Measurements from ENCODE around the gene DNM3. TPM values are rescaled to one million over a fixed set of nuclear protein-coding genes. Genes with fewer than 3 reads are reported as not detected.
A peak's percentile ranks its signal among the peaks of the same experiment; 100 is the strongest.

DNM3 gene
- total RNA-seq, 1 donor from 2014 or later = 1.1 TPM

DNA sequence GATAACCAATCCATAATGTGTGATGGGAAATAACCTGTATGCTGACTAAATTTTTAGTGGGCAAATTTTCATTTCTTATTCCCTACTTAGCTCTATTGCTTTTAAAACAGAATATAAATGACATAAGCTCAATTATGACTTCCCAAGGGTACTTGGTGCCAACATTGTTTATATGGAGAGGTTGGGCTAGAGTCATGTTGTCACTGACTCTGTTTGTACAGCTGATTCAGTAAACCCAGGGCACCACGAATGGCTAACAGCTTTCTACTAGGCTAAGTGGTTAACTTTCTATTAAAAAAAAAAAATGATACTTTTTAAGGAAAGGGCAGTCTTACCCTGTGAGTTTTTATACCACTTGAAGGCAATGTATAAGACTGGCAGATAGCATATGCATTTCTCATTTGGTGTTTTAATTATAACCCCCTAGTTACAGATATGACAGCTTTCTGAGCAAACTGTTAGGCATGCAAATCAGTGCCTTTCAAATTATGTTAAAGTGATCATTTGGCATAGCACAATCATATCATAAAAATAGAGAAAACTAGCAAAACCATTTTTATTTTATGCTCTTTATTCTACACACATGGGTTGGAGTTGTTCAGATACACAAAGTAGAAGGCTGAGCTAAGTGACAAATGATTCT, 147.1 kb downstream of the DNM3 start:
- Histone ChIP-seq H3K27ac (no peak overlapping the region), H4K20me1 (ENCODE audit: low read depth) (no peaks in the 10 kb centered on the region), H3K9ac (no peak overlapping the region), H3K4me2 (no peak overlapping the region), H3F3A (ENCODE audit: low read depth) (no peaks in the 10 kb centered on the region), H3K4me3 (no peak overlapping the region), H3K9me3 (ENCODE audit: low read depth) (no peaks in the 10 kb centered on the region), H2AFZ (replicated peaks) (no peak overlapping the region), H3K4me1 (peaks cover 6% of the 10 kb centered on the region), H3K27me3 (no peaks in the 10 kb centered on the region), H3K79me2 (ENCODE audit: low read depth) (no peaks in the 10 kb centered on the region), H3K36me3 (no peaks in the 10 kb centered on the region)
- H3K4me3 Mint-ChIP-seq = no peak overlapping the region
- H3K27me3 Mint-ChIP-seq (ENCODE audit: insufficient read depth, low read depth) = no peaks in the 10 kb centered on the region
- H3K4me1 Mint-ChIP-seq = peaks cover 7% of the 10 kb centered on the region
- H3K27ac Mint-ChIP-seq = no peak overlapping the region
- TF ChIP-seq, protein P1, sequence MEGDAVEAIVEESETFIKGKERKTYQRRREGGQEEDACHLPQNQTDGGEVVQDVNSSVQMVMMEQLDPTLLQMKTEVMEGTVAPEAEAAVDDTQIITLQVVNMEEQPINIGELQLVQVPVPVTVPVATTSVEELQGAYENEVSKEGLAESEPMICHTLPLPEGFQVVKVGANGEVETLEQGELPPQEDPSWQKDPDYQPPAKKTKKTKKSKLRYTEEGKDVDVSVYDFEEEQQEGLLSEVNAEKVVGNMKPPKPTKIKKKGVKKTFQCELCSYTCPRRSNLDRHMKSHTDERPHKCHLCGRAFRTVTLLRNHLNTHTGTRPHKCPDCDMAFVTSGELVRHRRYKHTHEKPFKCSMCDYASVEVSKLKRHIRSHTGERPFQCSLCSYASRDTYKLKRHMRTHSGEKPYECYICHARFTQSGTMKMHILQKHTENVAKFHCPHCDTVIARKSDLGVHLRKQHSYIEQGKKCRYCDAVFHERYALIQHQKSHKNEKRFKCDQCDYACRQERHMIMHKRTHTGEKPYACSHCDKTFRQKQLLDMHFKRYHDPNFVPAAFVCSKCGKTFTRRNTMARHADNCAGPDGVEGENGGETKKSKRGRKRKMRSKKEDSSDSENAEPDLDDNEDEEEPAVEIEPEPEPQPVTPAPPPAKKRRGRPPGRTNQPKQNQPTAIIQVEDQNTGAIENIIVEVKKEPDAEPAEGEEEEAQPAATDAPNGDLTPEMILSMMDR (IDR thresholded peaks at IDR 0.05) = no peak
- no peaks in the 10 kb centered on the region for H3K36me3 Mint-ChIP-seq
- no peak for DNase-seq (ENCODE audit: low spot score)
- H3K9me3 Mint-ChIP-seq = no peaks in the 10 kb centered on the region

DNA sequence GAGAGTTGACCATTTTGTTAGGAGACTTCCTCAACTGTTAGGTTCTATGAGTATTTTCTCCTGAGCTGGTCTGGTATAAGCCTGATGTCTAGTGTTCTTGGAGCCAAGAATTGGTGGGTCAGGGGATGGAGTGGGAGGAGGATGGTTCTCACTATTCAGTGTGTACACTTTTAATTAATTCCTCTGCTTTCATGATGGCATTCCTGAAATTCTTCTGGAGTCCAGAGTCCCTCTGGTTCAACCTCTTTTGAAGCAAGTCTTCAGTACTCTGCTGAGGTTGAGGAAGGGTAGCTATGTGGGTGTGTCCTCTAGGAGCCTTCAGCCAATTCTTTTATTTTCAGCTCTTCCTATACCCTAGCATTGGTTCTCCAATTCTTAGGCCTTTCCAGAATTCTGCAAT, 149.1 kb downstream of the DNM3 start:
- no peaks in the 10 kb centered on the region for H3K9me3 ChIP-seq (ENCODE audit: low read depth)
- Mint-ChIP-seq H3K27ac (no peak overlapping the region), H3K4me1 (peaks cover 7% of the 10 kb centered on the region), H3K27me3 (ENCODE audit: insufficient read depth, low read depth) (no peaks in the 10 kb centered on the region), H3K9me3 (no peaks in the 10 kb centered on the region), H3K4me3 (no peak overlapping the region), H3K36me3 (no peaks in the 10 kb centered on the region)
- H3K27me3 ChIP-seq = no peaks in the 10 kb centered on the region
- no peaks in the 10 kb centered on the region for H3F3A ChIP-seq (ENCODE audit: low read depth)
- H3K79me2 ChIP-seq (ENCODE audit: low read depth) = no peaks in the 10 kb centered on the region
- H3K4me1 ChIP-seq = peaks cover 6% of the 10 kb centered on the region
- H3K9ac ChIP-seq = no peak overlapping the region
- H3K36me3 ChIP-seq = no peaks in the 10 kb centered on the region
- TF ChIP-seq EZH2phosphoT487 (IDR thresholded peaks at IDR 0.05) = no peak
- TF ChIP-seq EZH2 (IDR thresholded peaks at IDR 0.05) = no peak
- TF ChIP-seq, protein P1 (IDR thresholded peaks at IDR 0.05) = no peak
- H2AFZ ChIP-seq (replicated peaks) = no peak overlapping the region
- H3K27ac ChIP-seq = no peak overlapping the region
- H3K4me2 ChIP-seq = no peak overlapping the region
- no peaks in the 10 kb centered on the region for H4K20me1 ChIP-seq (ENCODE audit: low read depth)
- DNase-seq (ENCODE audit: low spot score) = peak; percentile 8
- no peak overlapping the region for H3K4me3 ChIP-seq

DNA sequence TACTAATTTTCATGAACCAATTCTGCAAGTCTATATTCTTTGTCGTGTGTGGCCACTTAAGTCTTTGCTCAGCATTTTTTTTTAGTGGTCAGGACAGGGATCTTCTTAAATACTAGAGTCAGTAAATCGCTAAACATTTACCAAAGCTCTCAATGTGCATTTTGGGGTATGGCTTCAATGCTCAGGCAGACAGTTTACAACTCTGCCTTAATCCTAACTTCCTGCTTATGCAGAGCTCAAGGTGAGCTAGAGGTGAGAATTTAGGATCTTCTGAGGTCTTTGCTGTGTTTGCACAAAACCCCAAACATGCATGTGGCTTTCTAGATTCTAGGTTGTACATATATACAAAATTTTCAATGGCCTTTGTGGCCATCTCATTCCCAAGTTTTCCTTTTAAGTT, 153.0 kb downstream of the DNM3 start:
- H3K4me3 ChIP-seq = no peak overlapping the region
- H3F3A ChIP-seq (ENCODE audit: low read depth) = no peaks in the 10 kb centered on the region
- no peaks in the 10 kb centered on the region for H3K79me2 ChIP-seq (ENCODE audit: low read depth)
- no peak for TF ChIP-seq EZH2phosphoT487 (IDR thresholded peaks at IDR 0.05)
- TF ChIP-seq, protein P1 (IDR thresholded peaks at IDR 0.05) = no peak
- TF ChIP-seq EZH2 (IDR thresholded peaks at IDR 0.05) = no peak
- no peaks in the 10 kb centered on the region for H3K27me3 ChIP-seq
- peaks cover 6% of the 10 kb centered on the region for H3K4me1 ChIP-seq
- peaks cover 7% of the 10 kb centered on the region for H3K4me1 Mint-ChIP-seq
- DNase-seq (ENCODE audit: low spot score) = no peak
- H3K27ac ChIP-seq = no peak overlapping the region
- no peak overlapping the region for H3K27ac Mint-ChIP-seq
- H3K36me3 Mint-ChIP-seq = no peaks in the 10 kb centered on the region
- H2AFZ ChIP-seq (replicated peaks) = no peak overlapping the region
- H3K4me2 ChIP-seq = no peak overlapping the region
- no peak overlapping the region for H3K4me3 Mint-ChIP-seq
- H3K36me3 ChIP-seq = no peaks in the 10 kb centered on the region
- H3K9ac ChIP-seq = no peak overlapping the region
- no peaks in the 10 kb centered on the region for H4K20me1 ChIP-seq (ENCODE audit: low read depth)
- no peaks in the 10 kb centered on the region for H3K9me3 Mint-ChIP-seq
- no peaks in the 10 kb centered on the region for H3K27me3 Mint-ChIP-seq (ENCODE audit: insufficient read depth, low read depth)
- H3K9me3 ChIP-seq (ENCODE audit: low read depth) = no peaks in the 10 kb centered on the region

All from neural progenitor cell (in vitro differentiated cells).